Lower lobe of right lung (tissue), 2 donors: ENCODE measurements around the gene ABCB6. TPM values are rescaled to one million over a fixed set of nuclear protein-coding genes. Genes with fewer than 3 reads are reported as not detected.
A peak's percentile ranks its signal among the peaks of the same experiment; 100 is the strongest.

Experiments
- ATAC-seq, 2 donors: fragments of 200-7000 bp; cut with Tn5 transposase; one replicate each; pipeline ENCODE4 v1.9.1; 2020 to 2022; ENCODE audit warnings: mild to moderate bottlenecking in 2 of 2, moderate library complexity in 2 of 2
- DNase-seq: peaks from one replicate; pipeline ENCODE4 v3.0.0-alpha.2; 2020
- H3K27ac ChIP-seq: fragments of 200-600 bp; one replicate; pipeline ENCODE4 v1.8.0; 2022
- H3K27me3 ChIP-seq: fragments of 200-600 bp; one replicate; pipeline ENCODE4 v1.8.0; 2022; ENCODE audit warnings: low read depth
- H3K36me3 ChIP-seq: fragments of 200-600 bp; one replicate; pipeline ENCODE4 v1.8.0; 2022; ENCODE audit warnings: mild to moderate bottlenecking
- H3K4me1 ChIP-seq: fragments of 200-600 bp; one replicate; pipeline ENCODE4 v1.8.0; 2022
- H3K4me3 ChIP-seq: fragments of 200-600 bp; one replicate; pipeline ENCODE4 v1.8.0; 2022; ENCODE audit warnings: mild to moderate bottlenecking
- H3K9me3 ChIP-seq: fragments of 200-600 bp; one replicate; pipeline ENCODE4 v1.8.0; 2022
- intact Hi-C: fragments of 100-400 bp; cut with DNase I; formaldehyde crosslinking; loops from one replicate; pipeline ENCODE4 v1.11.0; 2022
- total RNA-seq: library from RNA; stranded (reverse); fragmentation: NEBNext Ultra II Directional; extraction: Animal tissue kit (Norgen Biotek cat#: 25700); gene quantifications from one replicate; pipeline ENCODE4 v1.2.1, GENCODE V29; 2021
- TF ChIP-seq, protein P1 (sequence below): fragments of 200-600 bp; IDR thresholded peaks from one replicate; pipeline ENCODE4 v1.8.0; 2022; ENCODE audit warnings: antibody characterized with exemption, mild to moderate bottlenecking
- donor health status: DM: no; HTN: yes; CAD: no; lungs with severe emphysema.

Gene ABCB6
- total RNA-seq, 1 donor from 2014 or later = 15.4 TPM

DNA sequence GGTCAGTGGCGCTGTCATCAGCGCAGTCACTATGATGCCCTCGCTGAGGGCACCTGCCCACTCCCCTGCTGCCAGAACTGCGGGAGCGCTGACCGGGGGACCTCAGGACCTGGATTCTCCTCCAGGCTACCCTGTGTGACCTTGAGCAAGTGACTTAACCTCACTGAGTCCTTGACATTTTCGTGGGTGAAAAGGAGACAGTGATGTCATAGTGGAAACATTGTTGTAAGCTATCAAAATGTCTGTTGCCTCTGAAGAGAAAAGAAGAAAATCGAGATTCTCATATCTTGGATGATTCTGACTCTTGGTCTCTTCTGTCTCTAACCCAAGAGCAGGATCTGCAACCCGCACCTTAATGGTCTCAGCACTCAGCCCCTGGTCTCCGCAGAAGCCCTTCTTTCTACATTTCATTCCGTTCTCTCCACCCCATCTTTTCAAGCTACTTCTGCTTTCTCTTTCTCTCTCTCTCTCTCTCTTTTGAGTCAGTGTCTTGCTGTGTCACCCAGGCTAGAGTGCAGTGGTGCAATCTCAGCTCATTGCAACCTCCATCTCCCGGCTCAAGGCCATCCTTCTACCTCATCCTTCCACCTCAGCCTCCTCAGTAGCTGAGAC is 35.9 kb upstream of the ABCB6 start:
- TF ChIP-seq, protein P1, sequence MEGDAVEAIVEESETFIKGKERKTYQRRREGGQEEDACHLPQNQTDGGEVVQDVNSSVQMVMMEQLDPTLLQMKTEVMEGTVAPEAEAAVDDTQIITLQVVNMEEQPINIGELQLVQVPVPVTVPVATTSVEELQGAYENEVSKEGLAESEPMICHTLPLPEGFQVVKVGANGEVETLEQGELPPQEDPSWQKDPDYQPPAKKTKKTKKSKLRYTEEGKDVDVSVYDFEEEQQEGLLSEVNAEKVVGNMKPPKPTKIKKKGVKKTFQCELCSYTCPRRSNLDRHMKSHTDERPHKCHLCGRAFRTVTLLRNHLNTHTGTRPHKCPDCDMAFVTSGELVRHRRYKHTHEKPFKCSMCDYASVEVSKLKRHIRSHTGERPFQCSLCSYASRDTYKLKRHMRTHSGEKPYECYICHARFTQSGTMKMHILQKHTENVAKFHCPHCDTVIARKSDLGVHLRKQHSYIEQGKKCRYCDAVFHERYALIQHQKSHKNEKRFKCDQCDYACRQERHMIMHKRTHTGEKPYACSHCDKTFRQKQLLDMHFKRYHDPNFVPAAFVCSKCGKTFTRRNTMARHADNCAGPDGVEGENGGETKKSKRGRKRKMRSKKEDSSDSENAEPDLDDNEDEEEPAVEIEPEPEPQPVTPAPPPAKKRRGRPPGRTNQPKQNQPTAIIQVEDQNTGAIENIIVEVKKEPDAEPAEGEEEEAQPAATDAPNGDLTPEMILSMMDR = no peak
- intact Hi-C loops = no loop called here
- H3K36me3 ChIP-seq = peaks cover 9% of the 10 kb centered on the region
- DNase-seq = no peak
- H3K27ac ChIP-seq = peak overlapping the region; percentile 85
- no peaks in the 10 kb centered on the region for H3K27me3 ChIP-seq
- H3K4me3 ChIP-seq = peak overlapping the region; percentile 72
- peaks cover 38% of the 10 kb centered on the region for H3K4me1 ChIP-seq
- no peaks in the 10 kb centered on the region for H3K9me3 ChIP-seq
- peak; percentile 5 to 21 for ATAC-seq

DNA sequence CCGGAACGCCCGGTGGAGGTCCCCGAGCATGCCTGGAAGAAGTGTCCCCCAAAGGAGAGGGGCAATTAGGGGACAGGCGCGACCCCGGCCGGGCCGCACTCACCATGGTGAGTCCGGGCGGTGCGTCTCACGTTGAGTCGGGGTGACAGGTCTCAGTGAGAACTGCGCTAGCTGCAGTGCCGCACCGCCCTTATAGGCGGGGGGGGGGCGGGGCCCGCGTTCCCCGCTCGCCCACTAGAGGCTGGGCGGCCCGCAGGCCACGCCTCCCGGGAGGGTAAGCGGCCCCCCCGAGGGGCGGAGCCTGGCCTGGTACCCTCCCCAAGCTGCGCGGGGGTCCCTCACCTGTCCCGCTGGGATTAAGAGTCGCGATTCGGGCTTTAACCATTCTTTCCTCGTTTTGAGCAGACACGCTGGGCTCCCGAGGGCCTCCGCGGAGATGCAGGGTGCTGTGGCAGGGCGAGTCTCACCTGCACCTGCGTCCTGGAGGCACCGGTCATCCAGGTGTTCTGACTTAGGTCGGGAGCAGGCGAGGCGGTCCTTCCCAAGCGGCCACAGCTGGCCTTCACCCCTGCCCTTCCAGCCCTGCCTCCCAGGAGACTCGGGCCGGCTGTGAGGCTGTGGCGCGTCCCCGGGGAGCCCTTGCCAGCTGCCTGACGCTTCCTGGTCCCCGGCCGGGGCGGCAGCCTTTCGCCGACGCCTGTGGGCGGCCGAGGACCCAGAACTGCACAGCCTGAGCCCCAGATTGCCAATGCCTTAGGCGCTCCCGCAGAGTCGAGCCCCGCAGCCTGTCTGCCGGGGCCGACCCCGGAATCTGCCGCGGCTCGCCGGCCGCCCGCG is 35.2 kb upstream of the ABCB6 start, which contains the start of gene TUBA4A:
Gene TUBA4A (minus strand): TSS at position 166 of the 837 bp plus-strand sequence. CDS start 60 bp downstream, at position 106.
- Histone ChIP-seq H3K27ac (peak within 1 kb of the TSS; percentile 85), H3K4me3 (peak within 1 kb of the TSS; percentile 72), H3K27me3 (no peaks in the 10 kb centered on the region), H3K36me3 (peaks cover 9% of the 10 kb centered on the region), H3K4me1 (peaks cover 45% of the 10 kb centered on the region), H3K9me3 (no peaks in the 10 kb centered on the region)
- peak; percentile 94 for ATAC-seq
- intact Hi-C loops = no loop called here
- TF ChIP-seq, protein P1 = peak; percentile 14
- peak; percentile 93 for DNase-seq

DNA sequence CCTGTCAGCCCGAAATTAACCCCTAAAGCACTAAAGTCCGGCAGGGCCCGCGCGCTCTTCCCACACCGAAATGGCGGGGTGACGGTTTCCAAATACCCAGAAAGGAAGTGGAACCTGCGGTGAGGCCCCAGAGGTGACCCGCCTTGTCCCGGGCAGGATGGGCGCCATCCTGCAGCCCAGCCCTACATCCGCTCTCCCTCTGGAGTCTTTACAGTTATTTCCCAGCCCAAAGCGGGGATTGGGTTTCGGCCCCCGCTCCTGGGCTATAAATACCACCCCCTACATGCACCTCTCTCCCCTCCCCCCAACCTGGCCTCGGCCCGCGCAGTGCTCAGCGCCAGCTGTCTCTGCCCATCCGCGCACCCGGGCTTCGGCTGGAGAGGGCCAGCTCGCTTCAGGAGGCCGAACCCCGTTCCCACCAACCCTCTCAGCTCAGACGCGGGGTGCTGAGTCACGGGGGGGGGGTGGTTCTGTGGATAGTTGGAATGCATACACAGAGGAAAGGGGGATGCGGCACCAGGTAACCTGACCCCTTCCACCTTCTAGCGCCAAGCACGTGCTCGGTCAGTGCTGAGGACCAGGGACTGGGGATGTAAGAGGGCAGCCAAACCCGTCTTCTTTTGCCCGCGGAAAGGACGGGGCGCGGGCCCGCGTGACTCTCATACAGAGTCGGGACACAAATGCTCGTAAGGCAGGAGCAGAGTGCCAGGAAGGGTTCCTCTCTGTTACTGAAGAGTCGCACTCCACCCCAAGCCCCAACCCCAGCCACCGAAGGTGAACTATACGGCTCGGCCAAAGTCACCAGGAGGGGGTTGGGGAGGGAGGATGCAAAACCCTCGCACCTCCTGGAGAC is 34.4 kb upstream of the ABCB6 start, which contains the start of gene TUBA4B:
Gene TUBA4B (plus strand): TSS at position 344 of the 853 bp plus-strand sequence. CDS start 165 bp downstream, at position 509.
- Histone ChIP-seq H3K4me3 (peak within 1 kb of the TSS; percentile 72), H3K36me3 (peaks cover 14% of the 10 kb centered on the region), H3K27me3 (no peaks in the 10 kb centered on the region), H3K27ac (peak within 1 kb of the TSS; percentile 85), H3K9me3 (no peaks in the 10 kb centered on the region), H3K4me1 (peaks cover 53% of the 10 kb centered on the region)
- intact Hi-C loops = no loop called here
- TF ChIP-seq, protein P1 = no peak
- DNase-seq (peak; percentile 66), ATAC-seq (peak; percentile 6 to 31)

DNA sequence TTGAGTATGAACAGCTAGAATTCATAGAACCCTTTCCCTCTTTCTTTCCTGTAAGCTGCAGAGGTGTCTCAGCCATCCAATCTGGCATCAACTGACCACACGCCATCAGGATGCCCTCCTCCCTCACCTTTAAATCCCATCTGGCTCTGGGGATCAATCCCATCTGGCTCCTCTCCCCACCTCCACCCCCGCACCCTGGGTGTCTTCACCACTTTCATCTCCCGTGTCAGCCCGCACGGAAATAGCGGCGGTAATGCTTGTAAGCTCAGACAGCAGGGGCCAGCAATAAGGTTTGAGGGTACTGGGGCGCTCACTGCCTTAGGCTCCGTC is 33.8 kb upstream of the ABCB6 start:
- no peaks in the 10 kb centered on the region for H3K9me3 ChIP-seq
- DNase-seq (no peak), ATAC-seq (no peak)
- peaks cover 58% of the 10 kb centered on the region for H3K4me1 ChIP-seq
- H3K4me3 ChIP-seq = peak overlapping the region; percentile 72
- H3K27ac ChIP-seq = peak overlapping the region; percentile 85
- intact Hi-C loops = no loop called here
- peaks cover 19% of the 10 kb centered on the region for H3K36me3 ChIP-seq
- no peaks in the 10 kb centered on the region for H3K27me3 ChIP-seq
- TF ChIP-seq, protein P1 = no peak

DNA sequence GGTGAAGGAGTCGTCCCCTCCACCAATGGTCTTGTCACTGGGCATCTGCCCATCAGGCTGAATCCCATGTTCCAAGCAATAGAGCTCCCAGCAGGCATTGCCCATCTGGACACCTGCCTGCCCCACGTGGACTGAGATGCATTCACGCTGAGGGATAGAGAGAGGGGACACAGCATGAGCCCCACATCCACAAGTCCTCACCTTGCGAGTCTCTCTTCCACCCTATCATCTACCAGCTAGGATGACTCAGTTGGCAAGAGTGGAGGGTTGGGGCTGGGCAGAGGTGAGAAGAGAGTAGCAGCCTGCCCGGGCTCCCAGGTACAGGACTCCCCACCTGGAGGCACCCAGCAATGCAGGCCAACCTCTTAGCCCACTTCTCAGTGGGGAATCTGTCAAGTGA is 33.3 kb upstream of the ABCB6 start:
- no peak for DNase-seq
- H3K36me3 ChIP-seq = peaks cover 23% of the 10 kb centered on the region
- H3K9me3 ChIP-seq = no peaks in the 10 kb centered on the region
- no peaks in the 10 kb centered on the region for H3K27me3 ChIP-seq
- intact Hi-C loops = no loop called here
- peak overlapping the region; percentile 72 for H3K4me3 ChIP-seq
- no peak for ATAC-seq
- peak overlapping the region; percentile 85 for H3K27ac ChIP-seq
- H3K4me1 ChIP-seq = peaks cover 62% of the 10 kb centered on the region
- TF ChIP-seq, protein P1 = no peak
